ENCODE data around the gene AOPEP. TPM values are rescaled to one million over a fixed set of nuclear protein-coding genes. Genes with fewer than 3 reads are reported as not detected.

AOPEP gene
- total RNA-seq, 1 experiment from 2014 or later = 36.4 TPM

DNA sequence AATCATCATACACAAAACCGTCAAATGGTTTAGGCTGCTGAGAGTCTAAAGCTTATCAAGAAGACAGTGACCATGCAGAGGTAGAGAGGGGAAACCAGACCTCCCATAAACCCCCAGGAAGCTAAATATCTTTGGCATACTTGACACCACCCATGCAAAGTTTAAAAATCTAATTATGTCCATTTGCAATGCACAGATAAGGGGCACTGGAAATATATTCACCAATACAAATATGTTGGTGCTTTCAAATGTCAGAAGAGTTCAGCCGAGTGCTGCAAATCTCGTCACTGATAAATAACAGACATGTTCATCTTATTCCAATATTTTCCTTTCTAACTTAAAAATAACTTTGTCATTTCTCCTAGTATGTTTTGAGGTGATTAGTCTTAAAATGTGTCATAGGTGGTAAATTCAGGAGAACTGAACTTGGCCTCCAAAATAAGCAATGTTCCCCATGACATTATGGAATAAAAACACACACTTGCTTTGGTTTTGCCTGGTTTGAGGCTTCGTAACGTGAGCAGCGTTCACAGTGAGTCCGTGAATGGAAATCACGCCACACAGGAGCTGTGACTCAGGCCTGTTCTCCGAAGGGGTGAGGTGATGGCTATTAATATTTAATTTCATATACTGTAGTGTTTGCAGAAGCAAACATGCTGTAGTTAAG lies 182.2 kb downstream of the AOPEP start:
- ChIA-PET POLR2A (no interaction called here), CTCF (no interaction called here)
- no peak overlapping the region for H3K4me3 ChIP-seq (ENCODE audit: low read depth in 2 of 2, low read length in 2 of 2)
- H3K27ac ChIP-seq (ENCODE audit: low read length) = peak overlapping the region; percentile 72
- no peak for DNase-seq (ENCODE audit: low read depth, low spot score)
- in situ Hi-C loops (cut with HindIII; ENCODE audit: low pct_unique_long_range_greater_than_20kb, low sequenced_read_pairs) = no loop called here
- no peaks in the 10 kb centered on the region for H3K27me3 ChIP-seq (ENCODE audit: control insufficient read depth, insufficient read depth, low read length)
- no peaks in the 10 kb centered on the region for H3K9me3 ChIP-seq (ENCODE audit: control insufficient read depth, insufficient read depth, low read depth, low read length)
- no TSS peak for BruUV-seq (replicated peaks)
- H3K4me1 ChIP-seq (ENCODE audit: control insufficient read depth, insufficient read depth, low read length) = peaks cover 59% of the 10 kb centered on the region
- H3K36me3 ChIP-seq (ENCODE audit: control insufficient read depth, insufficient read depth, low read length) = no peaks in the 10 kb centered on the region
- TF ChIP-seq SIN3A (IDR thresholded peaks at IDR 0.05; ENCODE audit: borderline replicate concordance, insufficient read depth, low read depth, low read length) = no peak
- no peak for TF ChIP-seq POLR2AphosphoS5 (IDR thresholded peaks at IDR 0.05; ENCODE audit: low read depth, low read length)
- TF ChIP-seq, protein P1, sequence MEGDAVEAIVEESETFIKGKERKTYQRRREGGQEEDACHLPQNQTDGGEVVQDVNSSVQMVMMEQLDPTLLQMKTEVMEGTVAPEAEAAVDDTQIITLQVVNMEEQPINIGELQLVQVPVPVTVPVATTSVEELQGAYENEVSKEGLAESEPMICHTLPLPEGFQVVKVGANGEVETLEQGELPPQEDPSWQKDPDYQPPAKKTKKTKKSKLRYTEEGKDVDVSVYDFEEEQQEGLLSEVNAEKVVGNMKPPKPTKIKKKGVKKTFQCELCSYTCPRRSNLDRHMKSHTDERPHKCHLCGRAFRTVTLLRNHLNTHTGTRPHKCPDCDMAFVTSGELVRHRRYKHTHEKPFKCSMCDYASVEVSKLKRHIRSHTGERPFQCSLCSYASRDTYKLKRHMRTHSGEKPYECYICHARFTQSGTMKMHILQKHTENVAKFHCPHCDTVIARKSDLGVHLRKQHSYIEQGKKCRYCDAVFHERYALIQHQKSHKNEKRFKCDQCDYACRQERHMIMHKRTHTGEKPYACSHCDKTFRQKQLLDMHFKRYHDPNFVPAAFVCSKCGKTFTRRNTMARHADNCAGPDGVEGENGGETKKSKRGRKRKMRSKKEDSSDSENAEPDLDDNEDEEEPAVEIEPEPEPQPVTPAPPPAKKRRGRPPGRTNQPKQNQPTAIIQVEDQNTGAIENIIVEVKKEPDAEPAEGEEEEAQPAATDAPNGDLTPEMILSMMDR (IDR thresholded peaks at IDR 0.05) = no peak
- no peak for ATAC-seq
- intact Hi-C loops (cut with micrococcal nuclease; ENCODE audit: unreplicated experiment) = no loop called here

DNA sequence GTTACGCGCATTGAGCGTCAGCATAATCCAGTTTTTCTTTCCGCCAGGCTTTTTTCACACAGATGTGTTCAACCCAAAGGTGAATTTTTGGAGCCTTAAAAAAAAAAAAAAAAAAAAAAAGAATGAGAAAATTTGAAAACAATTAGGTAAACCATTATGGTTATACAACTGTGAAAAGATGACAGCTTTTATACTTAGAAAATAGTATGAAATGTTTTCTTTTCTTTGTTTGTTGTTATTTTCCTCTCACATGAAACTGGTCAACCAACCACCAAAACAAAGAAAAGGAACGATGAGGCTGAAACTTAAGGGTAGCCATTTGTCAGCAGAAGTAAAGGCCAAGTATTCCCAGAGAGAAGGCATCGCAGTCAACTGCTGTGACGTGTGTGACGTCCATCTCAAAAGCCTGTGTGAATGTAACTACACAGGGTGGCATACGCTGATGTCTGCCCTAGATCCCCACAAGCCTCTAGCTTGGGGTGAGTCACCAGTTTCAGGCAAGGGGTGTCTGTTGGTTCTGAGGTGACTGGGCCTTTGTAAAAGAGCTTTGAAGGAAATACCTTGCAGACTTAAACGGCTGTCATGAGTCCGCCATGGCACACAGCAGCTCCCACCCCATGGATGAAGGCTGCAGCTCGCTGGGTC lies 182.9 kb downstream of the AOPEP start:
- no peaks in the 10 kb centered on the region for H3K27me3 ChIP-seq (ENCODE audit: control insufficient read depth, insufficient read depth, low read length)
- peak overlapping the region; percentile 98 for H3K27ac ChIP-seq (ENCODE audit: low read length)
- intact Hi-C loops (cut with micrococcal nuclease; ENCODE audit: unreplicated experiment) = no loop called here
- in situ Hi-C loops (cut with HindIII; ENCODE audit: low pct_unique_long_range_greater_than_20kb, low sequenced_read_pairs) = no loop called here
- H3K9me3 ChIP-seq (ENCODE audit: control insufficient read depth, insufficient read depth, low read depth, low read length) = no peaks in the 10 kb centered on the region
- no peak overlapping the region for H3K4me3 ChIP-seq (ENCODE audit: low read depth in 2 of 2, low read length in 2 of 2)
- CTCF ChIA-PET = no interaction called here
- ATAC-seq = no peak
- no peaks in the 10 kb centered on the region for H3K36me3 ChIP-seq (ENCODE audit: control insufficient read depth, insufficient read depth, low read length)
- BruUV-seq (replicated peaks) = no TSS peak
- TF ChIP-seq POLR2AphosphoS5 (IDR thresholded peaks at IDR 0.05; ENCODE audit: low read depth, low read length) = no peak
- TF ChIP-seq, protein P2, sequence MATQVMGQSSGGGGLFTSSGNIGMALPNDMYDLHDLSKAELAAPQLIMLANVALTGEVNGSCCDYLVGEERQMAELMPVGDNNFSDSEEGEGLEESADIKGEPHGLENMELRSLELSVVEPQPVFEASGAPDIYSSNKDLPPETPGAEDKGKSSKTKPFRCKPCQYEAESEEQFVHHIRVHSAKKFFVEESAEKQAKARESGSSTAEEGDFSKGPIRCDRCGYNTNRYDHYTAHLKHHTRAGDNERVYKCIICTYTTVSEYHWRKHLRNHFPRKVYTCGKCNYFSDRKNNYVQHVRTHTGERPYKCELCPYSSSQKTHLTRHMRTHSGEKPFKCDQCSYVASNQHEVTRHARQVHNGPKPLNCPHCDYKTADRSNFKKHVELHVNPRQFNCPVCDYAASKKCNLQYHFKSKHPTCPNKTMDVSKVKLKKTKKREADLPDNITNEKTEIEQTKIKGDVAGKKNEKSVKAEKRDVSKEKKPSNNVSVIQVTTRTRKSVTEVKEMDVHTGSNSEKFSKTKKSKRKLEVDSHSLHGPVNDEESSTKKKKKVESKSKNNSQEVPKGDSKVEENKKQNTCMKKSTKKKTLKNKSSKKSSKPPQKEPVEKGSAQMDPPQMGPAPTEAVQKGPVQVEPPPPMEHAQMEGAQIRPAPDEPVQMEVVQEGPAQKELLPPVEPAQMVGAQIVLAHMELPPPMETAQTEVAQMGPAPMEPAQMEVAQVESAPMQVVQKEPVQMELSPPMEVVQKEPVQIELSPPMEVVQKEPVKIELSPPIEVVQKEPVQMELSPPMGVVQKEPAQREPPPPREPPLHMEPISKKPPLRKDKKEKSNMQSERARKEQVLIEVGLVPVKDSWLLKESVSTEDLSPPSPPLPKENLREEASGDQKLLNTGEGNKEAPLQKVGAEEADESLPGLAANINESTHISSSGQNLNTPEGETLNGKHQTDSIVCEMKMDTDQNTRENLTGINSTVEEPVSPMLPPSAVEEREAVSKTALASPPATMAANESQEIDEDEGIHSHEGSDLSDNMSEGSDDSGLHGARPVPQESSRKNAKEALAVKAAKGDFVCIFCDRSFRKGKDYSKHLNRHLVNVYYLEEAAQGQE (IDR thresholded peaks at IDR 0.05; ENCODE audit: insufficient read depth in 1 of 2, low read depth in 2 of 2, low read length in 1 of 2) = no peak
- TF ChIP-seq, protein P1 (IDR thresholded peaks at IDR 0.05) = no peak
- no peak for TF ChIP-seq SIN3A (IDR thresholded peaks at IDR 0.05; ENCODE audit: borderline replicate concordance, insufficient read depth, low read depth, low read length)
- TF ChIP-seq TCF7L2 (IDR thresholded peaks at IDR 0.05; ENCODE audit: low read depth, low read length) = no peak
- POLR2A ChIA-PET = no interaction called here
- peaks cover 60% of the 10 kb centered on the region for H3K4me1 ChIP-seq (ENCODE audit: control insufficient read depth, insufficient read depth, low read length)
- DNase-seq (ENCODE audit: low read depth, low spot score) = no peak

Measured in Panc1 (cell line).